HG02870 (cell line): ENCODE data around the gene PEX14.

Source experiments
- ATAC-seq: cut with Tn5 transposase; IDR thresholded peaks from one replicate; pipeline ENCODE4 v1.9.1; 2021; ENCODE audit warnings: mild to moderate bottlenecking, moderate library complexity; ENCODE audit not compliant: unreplicated experiment

Gene PEX14

GRCh38 chr1:10642403-10643080, 167.8 kb downstream of the PEX14 start:
- ATAC-seq = no peak

DNA sequence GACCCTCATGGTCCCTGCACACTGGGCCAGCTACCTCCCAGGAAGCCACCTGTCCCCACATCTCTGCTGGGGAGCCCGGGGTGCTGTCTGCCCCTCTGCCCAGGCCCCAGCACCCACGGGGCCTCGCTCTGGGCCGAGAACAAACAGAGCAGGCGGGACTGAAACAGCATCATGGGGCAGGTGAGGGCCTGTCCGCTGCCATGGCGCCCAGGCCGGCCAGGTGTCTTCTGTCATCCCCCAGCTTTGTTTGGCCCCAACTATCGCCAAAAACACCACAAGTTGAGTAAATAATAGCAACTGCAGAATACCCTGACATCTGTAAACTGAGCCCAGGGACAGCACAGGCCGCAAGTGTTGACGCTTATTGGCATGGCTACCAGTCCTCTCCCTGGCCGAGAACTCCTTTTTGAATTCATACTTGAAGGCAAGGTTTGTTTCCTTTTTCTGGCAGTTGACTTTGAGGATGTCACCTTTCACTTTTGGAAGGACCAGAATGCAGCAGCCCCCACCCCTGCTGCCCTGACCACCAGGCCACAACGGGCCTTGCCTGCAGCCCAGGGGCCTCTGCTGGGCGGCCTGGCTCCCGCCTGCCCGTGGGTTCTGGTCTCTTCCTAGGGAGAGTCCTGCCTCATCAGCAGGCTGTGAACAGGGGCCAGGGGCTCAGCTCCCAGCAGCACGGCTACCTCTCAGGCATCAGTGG, 169.0 kb downstream of the PEX14 start:
- ATAC-seq = no peak

DNA sequence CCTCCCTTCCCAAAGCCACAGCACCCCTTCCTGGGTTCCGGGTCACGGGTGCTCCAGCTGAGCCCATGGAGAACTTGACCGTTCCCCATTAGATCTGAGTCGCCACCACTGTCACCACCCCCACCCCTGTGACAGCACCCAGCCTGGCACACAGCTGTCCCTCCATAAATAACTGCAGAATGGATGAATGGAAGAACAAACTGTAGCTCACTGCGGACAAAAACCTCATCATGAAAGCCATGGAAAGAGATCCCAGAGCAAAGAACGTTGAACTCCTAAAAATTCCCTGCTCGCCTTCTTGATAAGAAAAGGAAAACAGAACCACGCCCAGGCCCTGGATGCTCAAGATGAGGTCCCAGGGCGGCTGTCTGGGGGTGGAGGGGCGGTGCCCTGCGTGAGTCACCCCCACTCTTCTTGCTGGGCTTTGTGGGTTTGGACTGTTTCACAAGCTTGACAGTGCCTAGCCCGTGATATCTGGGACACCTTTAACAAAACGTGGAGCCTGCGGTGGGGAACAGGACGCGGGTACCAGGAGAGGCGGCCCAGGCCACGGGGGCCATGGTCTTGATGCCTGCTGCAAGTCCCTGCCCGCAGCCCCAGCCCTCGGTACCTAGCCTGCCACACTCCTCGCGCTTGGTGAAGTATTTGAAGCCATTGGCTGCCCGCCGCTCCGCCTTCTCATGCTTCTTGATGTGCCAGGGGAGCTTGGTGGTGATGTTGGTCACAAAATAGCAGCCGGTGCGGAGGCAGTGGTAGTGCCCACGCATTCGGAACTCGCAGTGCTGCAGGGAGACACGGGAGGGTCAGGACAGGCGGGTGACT, 169.8 kb downstream of the PEX14 start:
- ATAC-seq = no peak

DNA sequence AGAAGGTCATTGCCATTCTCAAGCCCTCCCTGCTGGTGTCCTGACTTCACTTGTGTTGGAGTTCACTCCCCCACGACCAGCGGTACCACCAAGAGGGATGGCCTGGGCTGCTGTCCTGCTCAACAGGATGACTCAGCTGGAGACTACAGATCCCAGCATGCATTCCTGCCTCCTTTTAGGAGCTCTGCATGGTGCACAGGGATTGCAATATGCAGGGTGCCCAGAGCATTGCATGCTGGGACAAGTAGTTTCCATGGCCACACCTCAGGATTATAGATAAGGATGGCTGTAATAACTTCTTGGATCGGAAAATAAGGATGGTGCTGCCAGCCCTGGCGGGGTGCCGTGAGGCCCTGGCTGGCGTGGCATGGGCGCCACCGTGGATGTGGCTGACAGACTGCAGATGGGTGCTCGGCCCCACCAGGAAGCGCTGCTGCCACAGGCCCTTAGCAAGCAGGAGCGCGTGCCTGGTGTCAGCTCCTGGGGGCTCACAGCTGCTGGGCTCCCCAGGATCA, 171.7 kb downstream of the PEX14 start:
- ATAC-seq = no peak

DNA sequence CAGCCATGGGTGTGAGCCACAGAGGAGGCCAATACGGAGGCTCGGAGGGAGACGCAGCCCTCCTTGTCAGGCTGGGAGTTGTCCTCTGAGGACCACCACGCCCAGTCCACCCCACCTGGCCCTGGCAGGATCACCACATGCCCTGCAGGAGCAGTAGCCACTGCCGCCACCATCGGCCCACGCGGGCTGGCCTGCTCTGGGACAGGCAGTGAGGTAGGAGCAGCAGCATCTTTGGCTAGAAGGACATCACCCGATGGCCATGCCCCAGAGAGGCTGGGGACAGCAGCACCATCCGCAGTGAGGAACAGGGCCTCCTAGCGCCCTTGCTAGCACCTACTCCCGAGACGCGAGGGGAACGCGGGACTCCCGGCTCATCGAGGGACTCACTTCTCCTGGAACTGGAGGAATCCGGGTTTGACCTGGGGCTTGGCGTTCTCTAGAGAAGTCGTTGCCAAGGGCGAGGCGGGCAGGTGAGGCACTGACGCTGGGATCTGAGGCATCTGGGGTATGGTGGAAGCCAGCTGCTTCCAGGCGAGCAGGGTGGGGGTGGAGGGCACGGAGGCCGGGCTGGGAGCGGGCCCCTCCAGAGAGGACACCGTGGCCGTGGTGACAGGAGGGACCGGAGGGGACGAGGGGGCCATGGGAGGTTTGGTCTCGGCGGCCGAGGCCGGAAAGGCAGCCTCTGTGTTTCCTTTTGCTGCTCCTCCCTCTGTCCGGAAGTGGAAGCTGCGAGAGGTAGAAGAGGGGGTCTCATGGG, 172.8 kb downstream of the PEX14 start:
- no peak for ATAC-seq

DNA sequence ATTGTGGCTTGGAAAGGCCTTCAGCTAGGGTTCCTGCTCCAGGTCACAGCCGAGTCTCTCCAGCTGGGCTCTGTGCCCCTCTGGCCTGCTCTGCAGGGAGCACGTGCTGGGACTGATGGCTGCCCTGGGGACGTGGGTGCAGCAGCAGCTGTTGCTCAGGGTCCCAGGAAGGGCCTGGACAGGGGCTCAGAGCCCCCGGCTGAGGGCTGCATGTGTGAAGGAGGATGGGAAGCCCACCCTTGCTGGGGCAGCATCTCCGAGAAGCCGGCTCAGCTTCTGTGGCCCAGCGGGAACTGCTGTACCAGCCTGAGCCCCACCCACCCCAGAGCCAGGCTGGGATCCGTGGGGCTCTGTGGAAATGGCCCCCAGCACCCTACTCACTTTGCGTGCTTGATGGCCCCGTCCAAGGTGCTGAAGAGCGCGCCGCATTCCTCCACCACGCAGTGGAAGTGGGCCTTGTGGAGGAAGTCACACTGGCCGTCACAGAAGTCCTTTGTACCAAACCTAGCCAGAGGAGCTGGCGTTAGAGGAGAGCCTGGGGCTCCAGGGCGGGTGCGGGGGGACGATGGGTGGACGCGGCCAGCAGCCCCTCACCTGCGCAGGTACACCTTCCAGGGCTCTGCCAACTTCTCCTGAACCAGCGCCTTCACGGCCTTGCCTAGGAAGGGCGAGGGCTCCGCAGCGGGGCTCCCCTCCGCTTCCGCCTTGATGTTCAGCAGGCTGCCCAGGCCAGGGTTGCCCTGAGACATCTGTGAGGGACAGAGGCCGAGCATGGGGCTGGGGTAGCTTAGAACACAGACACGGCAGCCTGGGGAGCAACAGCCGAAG, 174.2 kb downstream of the PEX14 start:
- no peak for ATAC-seq

DNA sequence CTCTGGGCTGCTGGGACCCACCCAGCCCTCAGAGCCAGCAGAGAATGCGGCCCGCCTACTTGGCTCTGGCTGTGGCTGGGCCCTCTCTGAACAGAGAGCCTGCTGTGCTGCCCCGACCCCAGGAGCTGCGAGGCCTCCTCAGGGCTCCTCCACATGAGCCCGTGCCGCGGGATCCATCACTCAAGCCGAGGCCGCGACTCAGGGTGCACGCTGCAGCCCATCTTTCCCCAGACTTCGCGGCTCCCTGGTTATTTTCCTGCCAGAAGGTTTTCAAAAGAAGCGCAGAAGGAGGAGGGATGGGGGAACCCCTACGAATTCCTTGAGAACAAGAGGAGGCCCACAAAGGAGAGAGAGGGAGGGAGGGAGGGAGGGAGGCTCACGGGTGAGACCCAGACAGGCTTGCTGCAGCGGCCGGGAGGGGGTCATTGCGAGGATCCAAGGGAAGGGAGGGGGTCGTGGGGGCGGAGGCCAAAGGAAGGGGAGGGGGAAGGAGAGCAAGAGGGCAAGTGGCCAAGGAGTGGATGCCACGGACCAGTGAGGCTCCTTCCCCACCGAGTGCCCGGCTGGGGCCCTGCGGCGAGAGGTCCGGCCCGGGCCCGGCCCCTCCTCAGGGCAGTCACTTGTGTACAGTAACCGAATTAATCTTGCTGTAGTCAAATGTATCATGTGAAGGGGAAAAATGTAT, 174.9 kb downstream of the PEX14 start:
- no peak for ATAC-seq

- no peak for ATAC-seq
Observed at GRCh38 chr1:10650556-10651388, 176.0 kb downstream of the PEX14 start.

DNA sequence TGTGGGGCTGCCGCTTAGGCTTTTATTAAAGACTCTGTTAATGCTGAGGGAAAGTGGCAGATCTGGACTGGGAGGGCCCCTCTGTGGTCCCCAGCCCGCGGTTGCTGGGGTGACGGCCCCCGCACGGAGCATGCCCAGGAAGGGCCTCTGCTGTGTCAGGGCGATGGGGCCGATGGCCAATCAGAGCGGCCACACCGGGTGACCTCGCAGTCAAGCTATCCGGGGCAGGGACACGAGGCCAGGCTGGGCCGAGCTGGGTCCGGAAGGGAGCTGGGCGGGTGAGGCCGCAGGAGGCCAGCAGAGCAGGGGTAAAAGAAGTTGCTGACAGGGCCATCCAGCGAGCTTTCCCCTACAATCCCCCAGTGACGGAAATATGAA, 176.6 kb downstream of the PEX14 start:
- no peak for ATAC-seq

GRCh38 chr1:10651793-10652192, 177.0 kb downstream of the PEX14 start:
- no peak for ATAC-seq

DNA sequence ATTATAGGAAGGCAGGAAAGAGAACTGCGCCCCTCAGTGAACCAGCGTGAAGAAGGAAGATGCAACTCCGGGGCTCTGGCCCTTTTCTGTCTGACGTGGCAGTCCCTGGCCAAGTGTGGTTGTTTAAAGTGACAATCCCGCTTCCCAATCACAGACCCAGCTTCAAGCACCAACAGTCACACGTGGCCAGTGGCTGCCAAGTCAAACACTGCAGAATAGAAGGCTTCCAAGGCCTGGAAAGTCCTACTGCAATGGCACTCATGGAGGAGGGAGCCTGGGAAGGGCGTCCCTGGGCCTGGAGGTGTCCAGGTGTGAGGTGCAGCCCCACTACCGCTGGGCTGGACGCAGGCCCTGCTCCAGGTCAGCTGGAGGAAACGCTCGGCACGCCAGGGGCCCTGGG, 177.9 kb downstream of the PEX14 start:
- ATAC-seq = no peak

DNA sequence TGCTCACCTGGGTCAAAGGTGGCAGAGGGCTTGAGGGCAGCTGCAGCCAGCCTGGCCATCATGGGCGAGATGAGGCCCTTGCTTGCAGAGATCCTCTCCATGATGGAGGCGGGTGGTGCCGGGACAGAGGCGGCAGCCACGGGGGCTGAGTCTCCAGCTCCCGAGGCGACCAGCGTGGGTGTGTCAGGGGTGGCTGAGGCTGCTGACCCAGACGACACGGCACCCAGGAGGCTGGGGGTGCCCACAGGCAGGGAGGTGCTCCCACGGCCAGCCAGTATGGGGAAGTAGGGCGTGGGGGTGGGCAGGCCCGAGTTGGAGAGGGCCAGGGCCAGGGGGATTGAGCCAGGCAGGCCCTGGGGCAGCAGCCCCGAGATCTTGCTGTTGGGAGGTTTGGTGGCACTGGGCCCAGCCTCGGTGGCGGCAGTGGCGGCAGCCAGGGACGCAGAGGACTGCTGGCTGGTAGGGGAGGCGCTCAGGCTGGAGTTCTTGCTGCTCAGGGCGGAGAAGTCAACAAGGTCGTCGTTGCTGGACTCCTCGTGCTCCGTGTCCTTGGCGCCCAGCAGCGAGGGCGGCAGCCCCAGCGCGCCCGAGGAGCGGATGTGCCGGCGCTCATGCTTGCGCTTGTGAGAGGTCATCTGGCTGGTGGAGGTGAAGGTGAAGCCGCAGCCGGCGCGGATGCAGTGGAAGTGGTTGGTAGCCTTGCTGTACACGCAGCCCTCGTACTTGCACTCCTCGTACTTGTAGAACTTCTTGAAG, 178.8 kb downstream of the PEX14 start:
- no peak for ATAC-seq

DNA sequence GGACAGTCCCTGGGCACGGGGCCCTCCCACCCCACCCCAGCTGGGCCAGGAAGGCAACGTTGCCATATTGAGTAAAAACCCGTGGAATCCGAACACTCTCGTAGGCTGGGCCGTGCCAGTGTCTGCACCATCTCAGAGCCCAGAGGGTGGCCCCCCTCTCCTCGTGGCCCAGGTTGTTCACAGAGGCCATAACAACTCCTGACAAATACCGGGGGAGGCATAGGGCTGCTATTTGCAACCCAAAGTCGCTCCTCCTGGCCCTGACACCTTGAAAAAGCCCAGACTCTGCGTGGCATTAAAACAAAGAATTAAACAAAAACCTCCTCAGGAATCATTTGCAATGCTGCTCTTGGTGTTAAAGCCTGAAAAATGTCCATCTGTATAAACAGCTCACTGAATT, 180.3 kb downstream of the PEX14 start:
- no peak for ATAC-seq

DNA sequence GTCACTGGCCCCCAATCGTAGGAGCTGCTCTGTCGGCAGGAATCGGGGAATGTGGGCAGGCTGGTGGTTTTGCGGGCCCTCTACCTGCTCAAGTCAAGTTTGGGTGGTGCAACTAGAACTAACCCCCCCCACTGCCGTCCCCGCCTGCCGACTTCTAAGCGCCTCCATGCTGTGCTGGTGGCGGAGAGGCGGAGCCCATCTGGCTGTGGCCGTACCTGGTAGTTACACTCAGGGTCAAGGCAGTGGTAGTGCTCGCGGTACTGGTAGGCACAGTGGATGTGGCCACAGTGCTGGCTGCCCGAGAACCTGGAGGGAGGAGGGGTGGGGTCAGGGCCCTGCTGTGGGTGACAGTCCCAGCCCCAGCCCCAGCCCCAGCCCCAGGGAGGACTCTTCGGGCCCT, 181.7 kb downstream of the PEX14 start:
- ATAC-seq = no peak

DNA sequence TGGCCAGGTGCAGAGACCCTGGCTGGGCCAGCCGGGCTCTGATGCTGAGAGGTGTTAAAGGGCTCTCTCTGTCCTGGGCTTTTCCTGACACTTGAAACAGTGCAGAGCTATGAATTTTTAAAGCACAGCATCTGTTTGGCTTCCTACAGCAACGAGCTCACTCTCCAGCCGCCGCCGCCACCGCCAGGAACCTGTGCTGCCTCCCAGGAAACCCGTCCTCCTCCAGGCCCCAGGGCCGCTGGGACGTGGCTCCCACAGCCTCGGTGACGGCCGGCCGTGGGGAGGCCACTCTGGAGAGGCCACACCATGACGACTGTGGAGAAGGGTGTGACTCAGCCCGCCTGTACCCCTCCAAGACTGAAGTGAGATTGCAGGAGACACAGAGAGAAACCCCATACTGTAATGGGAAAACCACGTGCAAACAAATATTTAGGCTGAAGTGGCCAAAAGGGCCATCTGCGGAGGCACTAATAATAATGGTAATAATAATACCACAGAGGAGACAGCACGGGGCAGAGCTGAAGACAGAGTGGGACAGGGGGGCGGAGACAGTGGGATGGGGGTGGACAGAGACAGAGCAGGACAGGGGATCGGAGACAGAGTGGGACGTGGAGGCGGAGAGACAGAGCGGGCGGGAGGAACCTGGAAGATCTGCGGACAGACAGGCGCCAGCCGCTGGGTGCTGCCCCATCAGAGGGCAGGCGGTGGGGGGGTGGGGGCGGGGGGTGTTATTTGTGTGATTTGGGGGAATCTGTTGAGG, 182.5 kb downstream of the PEX14 start:
- no peak for ATAC-seq

DNA sequence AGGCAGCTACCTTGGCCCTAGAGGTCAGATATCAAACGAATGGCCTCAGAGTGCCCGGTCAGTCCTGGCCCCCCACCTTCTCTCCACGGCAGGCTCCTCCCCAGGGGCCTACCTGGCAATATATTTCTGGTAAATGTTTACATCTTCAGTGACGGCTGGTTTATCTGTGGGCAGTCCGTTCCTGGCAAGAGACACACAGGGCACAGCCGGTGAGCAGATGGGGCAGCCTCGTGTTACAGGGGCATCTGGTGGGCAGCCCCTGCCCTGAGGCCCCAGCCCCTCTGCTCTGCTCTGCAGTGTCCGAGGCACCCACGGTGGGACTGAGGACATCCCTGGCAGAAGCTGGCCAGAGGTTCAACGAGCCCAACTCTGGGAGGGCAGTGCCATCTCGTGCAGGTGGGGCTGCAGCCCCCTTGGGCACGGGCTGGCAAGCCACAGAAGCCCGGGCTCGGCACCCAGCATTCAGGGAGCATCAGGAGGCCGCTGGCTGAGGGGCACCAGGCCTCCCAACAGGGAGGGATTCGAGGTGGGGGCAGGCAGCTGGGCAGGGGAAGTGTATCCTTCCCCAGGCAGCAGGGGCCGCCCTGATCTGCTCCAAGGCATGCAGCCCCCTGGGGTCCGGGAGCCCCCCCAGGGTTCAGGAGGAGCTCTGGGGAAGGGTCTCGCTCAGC, 183.8 kb downstream of the PEX14 start:
- ATAC-seq = no peak

- no peak for ATAC-seq
Observed at GRCh38 chr1:10659218-10659617, 184.5 kb downstream of the PEX14 start.
